Progenitor cell of endocrine pancreas (in vitro differentiated cells): ENCODE measurements around the gene ARCN1. TPM values are rescaled to one million over a fixed set of nuclear protein-coding genes. Genes with fewer than 3 reads are reported as not detected.

Source experiments
- DNase-seq: peaks from one replicate; pipeline ENCODE4 v3.0.0; 2021; ENCODE audit warnings: low spot score; ENCODE audit not compliant: unreplicated experiment
- H3K27ac Mint-ChIP-seq: 2 replicates; pipeline ENCODE4 v1.8.0; 2021; ENCODE audit warnings: mild to moderate bottlenecking, moderate library complexity, mixed read lengths
- H3K27me3 Mint-ChIP-seq: 2 replicates; pipeline ENCODE4 v1.8.0; 2021; ENCODE audit warnings: mixed read lengths
- H3K36me3 Mint-ChIP-seq: 2 replicates; pipeline ENCODE4 v1.8.0; 2022; ENCODE audit warnings: mixed read lengths; ENCODE audit not compliant: insufficient read depth
- H3K4me1 Mint-ChIP-seq: 2 replicates; pipeline ENCODE4 v1.8.0; 2021; ENCODE audit warnings: low read depth, mixed read lengths
- H3K4me3 Mint-ChIP-seq: 2 replicates; pipeline ENCODE4 v1.8.0; 2021; ENCODE audit warnings: low read depth, mild to moderate bottlenecking, moderate library complexity, mixed read lengths
- H3K9me3 Mint-ChIP-seq: 2 replicates; pipeline ENCODE4 v1.8.0; 2021; ENCODE audit warnings: low read depth, mixed read lengths
- CTCF ChIP-seq: fragments of 200-600 bp; sonication (generic); IDR thresholded peaks from one replicate; pipeline ENCODE4 v1.5.0; 2021; ENCODE audit warnings: antibody characterized with exemption, mild to moderate bottlenecking; ENCODE audit not compliant: unreplicated experiment
- total RNA-seq: library from RNA; stranded (reverse); gene quantifications from 2 replicates; pipeline ENCODE4 v1.2.1, GENCODE V29; 2021

Gene ARCN1
- total RNA-seq, 1 donor from 2014 or later: 112 TPM

- Mint-ChIP-seq H3K27me3 (no peaks in the 10 kb centered on the region), H3K9me3 (no peaks in the 10 kb centered on the region), H3K36me3 (peaks cover 25% of the 10 kb centered on the region), H3K27ac (peak overlapping the region; percentile 71), H3K4me1 (peaks cover 19% of the 10 kb centered on the region), H3K4me3 (peak overlapping the region; percentile 66)
- DNase-seq: no peak
- TF ChIP-seq CTCF: no peak
Measured at GRCh38 chr11:118635642-118636041, 63.4 kb downstream of the ARCN1 start.

GRCh38 chr11:118636569-118637290 lies 64.5 kb downstream of the ARCN1 start:
- peaks cover 19% of the 10 kb centered on the region for H3K4me1 Mint-ChIP-seq
- TF ChIP-seq CTCF: no peak
- no peak overlapping the region for H3K4me3 Mint-ChIP-seq
- no peaks in the 10 kb centered on the region for H3K27me3 Mint-ChIP-seq
- no peak overlapping the region for H3K27ac Mint-ChIP-seq
- DNase-seq: no peak
- H3K36me3 Mint-ChIP-seq: peaks cover 23% of the 10 kb centered on the region
- H3K9me3 Mint-ChIP-seq: no peaks in the 10 kb centered on the region

GRCh38 chr11:118638726-118639125 lies 66.5 kb downstream of the ARCN1 start:
- Mint-ChIP-seq H3K27ac (no peak overlapping the region), H3K4me3 (no peak overlapping the region), H3K4me1 (peaks cover 19% of the 10 kb centered on the region), H3K27me3 (no peaks in the 10 kb centered on the region), H3K36me3 (peaks cover 20% of the 10 kb centered on the region), H3K9me3 (no peaks in the 10 kb centered on the region)
- TF ChIP-seq CTCF: no peak
- no peak for DNase-seq

GRCh38 chr11:118639899-118640298 lies 67.7 kb downstream of the ARCN1 start:
- DNase-seq: no peak
- Mint-ChIP-seq H3K4me1 (peaks cover 11% of the 10 kb centered on the region), H3K4me3 (no peak overlapping the region), H3K36me3 (peaks cover 24% of the 10 kb centered on the region), H3K9me3 (no peaks in the 10 kb centered on the region), H3K27me3 (no peaks in the 10 kb centered on the region), H3K27ac (no peak overlapping the region)
- no peak for TF ChIP-seq CTCF

- peaks cover 5% of the 10 kb centered on the region for H3K4me1 Mint-ChIP-seq
- TF ChIP-seq CTCF: no peak
- H3K36me3 Mint-ChIP-seq: peaks cover 23% of the 10 kb centered on the region
- no peaks in the 10 kb centered on the region for H3K9me3 Mint-ChIP-seq
- no peaks in the 10 kb centered on the region for H3K27me3 Mint-ChIP-seq
- H3K27ac Mint-ChIP-seq: no peak overlapping the region
- no peak overlapping the region for H3K4me3 Mint-ChIP-seq
- DNase-seq: no peak
Measured at GRCh38 chr11:118640332-118641154, 68.3 kb downstream of the ARCN1 start.
